ENCODE data around the gene SPTBN5.
"Not testable (repeated sequence)": the region's sequence is repeated elsewhere in the genome, so short reads cannot be mapped to it uniquely, and the experiment has no call there.

The SPTBN5 gene

GRCh38 chr15:41839781-41840491 lies 53.9 kb downstream of the SPTBN5 start:
- intact Hi-C loops (cut with micrococcal nuclease) = no loop called here
- Mint-ChIP-seq H3K4me1 (ENCODE audit: low read depth) (no peaks in the 10 kb centered on the region), H3K4me3 (no peak overlapping the region), H3K9me3 (no peaks in the 10 kb centered on the region), H3K27me3 (no peaks in the 10 kb centered on the region), H3K27ac (no peak overlapping the region), H3K36me3 (ENCODE audit: low read depth) (peaks cover 85% of the 10 kb centered on the region)

DNA sequence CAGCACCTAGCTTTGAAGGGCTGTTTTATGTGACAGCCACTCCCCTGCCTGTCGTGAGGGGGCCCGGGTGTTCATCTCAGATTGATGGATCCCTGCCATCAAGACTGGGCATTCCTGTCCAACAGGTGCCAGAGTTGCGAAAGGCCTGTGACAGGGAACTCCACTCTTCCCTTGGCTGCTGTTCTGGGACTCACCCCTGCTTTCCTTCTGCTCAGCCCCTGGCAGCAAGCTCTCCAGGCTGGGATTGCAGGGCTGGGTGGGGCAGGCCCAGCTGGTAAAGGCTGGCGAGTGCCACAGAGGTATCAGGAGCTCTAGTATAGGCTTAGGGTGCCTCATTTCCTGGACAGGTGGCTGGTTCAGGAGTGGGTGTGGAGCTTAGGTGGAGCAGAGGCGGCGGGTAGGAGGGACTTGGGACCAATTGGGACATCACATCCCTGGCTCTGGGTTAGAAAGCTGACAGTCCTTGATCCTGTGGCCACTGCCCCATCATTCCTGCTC lies 55.4 kb downstream of the SPTBN5 start, which contains the start of gene PLA2G4B:
TSS of gene PLA2G4B (plus strand) at position 448 of the 498 bp plus-strand sequence. CDS start 67 bp downstream, outside the sequence.
- Mint-ChIP-seq H3K36me3 (ENCODE audit: low read depth) (peaks cover 78% of the 10 kb centered on the region), H3K27me3 (no peaks in the 10 kb centered on the region), H3K4me1 (ENCODE audit: low read depth) (no peaks in the 10 kb centered on the region), H3K27ac (no peak within 1 kb of the TSS), H3K4me3 (no peak within 1 kb of the TSS), H3K9me3 (no peaks in the 10 kb centered on the region)
- intact Hi-C loops (cut with micrococcal nuclease) = no loop called here

DNA sequence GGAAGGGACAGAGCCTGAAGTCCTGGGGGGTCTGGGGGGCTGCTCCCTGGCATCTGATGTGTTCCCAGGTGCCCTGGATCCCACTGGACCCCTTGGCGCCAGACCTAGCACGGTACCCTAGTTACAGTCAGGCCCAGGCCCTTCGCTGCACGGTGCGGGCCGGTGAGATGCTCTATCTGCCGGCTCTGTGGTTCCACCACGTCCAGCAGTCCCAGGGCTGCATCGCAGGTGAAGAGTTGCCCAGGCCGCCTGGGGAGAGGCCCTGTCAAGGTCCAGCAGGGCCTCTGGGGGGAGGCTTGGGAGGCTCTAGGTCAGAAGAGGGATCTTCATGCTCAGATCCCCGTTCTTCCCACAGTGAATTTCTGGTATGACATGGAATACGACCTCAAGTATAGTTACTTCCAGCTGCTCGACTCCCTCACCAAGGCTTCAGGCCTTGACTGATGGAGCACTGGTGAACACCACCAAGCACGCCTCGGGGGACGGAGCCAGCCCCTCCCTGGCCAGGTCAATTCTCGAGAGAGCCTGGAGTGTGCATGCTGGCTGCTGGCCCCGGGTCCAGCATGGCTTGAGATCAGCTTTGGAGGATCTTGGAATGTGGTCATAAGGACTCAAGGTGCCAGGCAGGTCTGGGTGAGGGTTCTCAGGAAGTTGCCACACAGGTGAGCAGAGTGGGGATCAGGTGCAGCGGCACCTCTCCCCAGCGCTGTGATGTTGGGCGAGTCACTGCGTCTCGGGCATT lies 57.0 kb downstream of the SPTBN5 start:
- intact Hi-C loops (cut with micrococcal nuclease) = no loop called here
- Mint-ChIP-seq H3K9me3 (no peaks in the 10 kb centered on the region), H3K27ac (no peak overlapping the region), H3K4me1 (ENCODE audit: low read depth) (no peaks in the 10 kb centered on the region), H3K36me3 (ENCODE audit: low read depth) (peaks cover 74% of the 10 kb centered on the region), H3K27me3 (no peaks in the 10 kb centered on the region), H3K4me3 (no peak overlapping the region)

DNA sequence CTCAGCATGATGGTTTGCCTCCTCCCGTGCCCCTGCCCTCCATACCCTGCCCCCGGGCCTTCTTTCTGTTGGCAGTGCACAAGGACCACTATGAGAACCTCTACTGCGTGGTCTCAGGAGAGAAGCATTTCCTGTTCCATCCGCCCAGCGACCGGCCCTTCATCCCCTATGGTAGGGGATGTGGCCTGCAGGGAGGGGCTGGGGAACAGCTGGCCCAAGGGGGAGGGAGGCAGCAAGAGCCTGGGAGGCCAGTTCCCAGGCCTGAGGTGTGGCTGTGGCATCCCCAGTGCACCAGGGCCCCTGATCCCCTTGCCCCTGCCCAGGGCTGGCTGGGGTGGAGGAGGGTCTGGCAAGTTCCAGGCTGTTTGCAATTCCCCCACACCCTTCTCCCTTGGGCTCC lies 57.8 kb downstream of the SPTBN5 start:
- no peak overlapping the region for H3K27ac Mint-ChIP-seq
- H3K27me3 Mint-ChIP-seq = no peaks in the 10 kb centered on the region
- H3K4me3 Mint-ChIP-seq = no peak overlapping the region
- no peaks in the 10 kb centered on the region for H3K4me1 Mint-ChIP-seq (ENCODE audit: low read depth)
- intact Hi-C loops (cut with micrococcal nuclease) = no loop called here
- peaks cover 74% of the 10 kb centered on the region for H3K36me3 Mint-ChIP-seq (ENCODE audit: low read depth)
- no peaks in the 10 kb centered on the region for H3K9me3 Mint-ChIP-seq

DNA sequence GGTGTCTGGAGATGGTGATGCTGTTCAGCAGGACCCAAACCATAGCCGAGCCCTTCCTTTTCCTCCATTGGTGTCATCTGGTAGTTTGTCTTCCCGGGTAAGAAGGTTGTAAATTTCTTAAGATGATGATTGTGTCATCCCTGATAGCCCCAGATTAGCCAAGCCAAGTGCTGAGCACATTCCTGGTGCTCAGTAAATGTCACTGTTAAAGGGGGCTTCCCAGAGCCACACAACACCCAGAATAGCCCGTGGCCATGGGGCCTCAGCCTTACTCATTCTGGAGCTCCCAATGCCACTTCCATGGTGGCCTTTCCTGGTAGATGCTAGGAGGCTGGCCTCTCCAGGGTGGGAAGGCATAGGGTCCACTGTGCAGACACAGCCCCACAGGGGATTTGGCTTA lies 59.8 kb downstream of the SPTBN5 start:
- no peaks in the 10 kb centered on the region for H3K27me3 Mint-ChIP-seq
- no peak overlapping the region for H3K27ac Mint-ChIP-seq
- H3K4me1 Mint-ChIP-seq (ENCODE audit: low read depth) = peaks cover under 1% of the 10 kb centered on the region
- H3K4me3 Mint-ChIP-seq = no peak overlapping the region
- H3K9me3 Mint-ChIP-seq = no peaks in the 10 kb centered on the region
- intact Hi-C loops (cut with micrococcal nuclease) = no loop called here
- peaks cover 77% of the 10 kb centered on the region for H3K36me3 Mint-ChIP-seq (ENCODE audit: low read depth)

- H3K9me3 Mint-ChIP-seq = no peaks in the 10 kb centered on the region
- H3K27ac Mint-ChIP-seq = no peak overlapping the region
- peaks cover 10% of the 10 kb centered on the region for H3K4me1 Mint-ChIP-seq (ENCODE audit: low read depth)
- peaks cover 78% of the 10 kb centered on the region for H3K36me3 Mint-ChIP-seq (ENCODE audit: low read depth)
- intact Hi-C loops (cut with micrococcal nuclease) = no loop called here
- H3K4me3 Mint-ChIP-seq = no peak overlapping the region
- no peaks in the 10 kb centered on the region for H3K27me3 Mint-ChIP-seq
These were observed 61.0 kb downstream of the SPTBN5 start for GRCh38 chr15:41832875-41833274.

GRCh38 chr15:41832208-41832607 lies 61.6 kb downstream of the SPTBN5 start:
- Mint-ChIP-seq H3K4me3 (no peak overlapping the region), H3K4me1 (ENCODE audit: low read depth) (peaks cover 15% of the 10 kb centered on the region), H3K9me3 (no peaks in the 10 kb centered on the region), H3K36me3 (ENCODE audit: low read depth) (peaks cover 75% of the 10 kb centered on the region), H3K27me3 (peaks cover 5% of the 10 kb centered on the region), H3K27ac (no peak overlapping the region)
- intact Hi-C loops (cut with micrococcal nuclease) = no loop called here

DNA sequence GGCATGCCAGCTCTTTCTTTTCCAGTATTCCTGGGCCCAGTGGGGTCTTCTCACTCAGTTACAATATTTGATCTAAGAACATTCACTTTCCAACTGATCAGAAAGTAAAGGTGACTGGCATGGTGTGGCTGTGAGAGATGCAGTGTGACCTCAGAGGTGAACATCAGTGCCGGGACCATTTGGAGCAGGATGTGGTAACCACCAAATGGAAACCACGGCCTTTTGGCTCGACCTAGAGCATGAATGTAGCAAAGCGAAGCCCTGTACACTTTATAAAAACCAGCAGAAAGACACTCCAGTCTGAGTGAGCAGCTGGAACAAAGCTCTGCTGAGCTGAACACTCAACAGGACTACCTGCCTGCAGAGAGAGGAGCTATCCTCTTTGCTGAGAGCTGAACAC lies 62.6 kb downstream of the SPTBN5 start:
- Mint-ChIP-seq H3K36me3 (ENCODE audit: low read depth) (peaks cover 71% of the 10 kb centered on the region), H3K4me1 (ENCODE audit: low read depth) (peaks cover 15% of the 10 kb centered on the region), H3K27me3 (peaks cover 14% of the 10 kb centered on the region)
- H3K9me3 Mint-ChIP-seq; H3K27ac Mint-ChIP-seq; intact Hi-C loops (cut with micrococcal nuclease); H3K4me3 Mint-ChIP-seq: not testable (repeated sequence)

DNA sequence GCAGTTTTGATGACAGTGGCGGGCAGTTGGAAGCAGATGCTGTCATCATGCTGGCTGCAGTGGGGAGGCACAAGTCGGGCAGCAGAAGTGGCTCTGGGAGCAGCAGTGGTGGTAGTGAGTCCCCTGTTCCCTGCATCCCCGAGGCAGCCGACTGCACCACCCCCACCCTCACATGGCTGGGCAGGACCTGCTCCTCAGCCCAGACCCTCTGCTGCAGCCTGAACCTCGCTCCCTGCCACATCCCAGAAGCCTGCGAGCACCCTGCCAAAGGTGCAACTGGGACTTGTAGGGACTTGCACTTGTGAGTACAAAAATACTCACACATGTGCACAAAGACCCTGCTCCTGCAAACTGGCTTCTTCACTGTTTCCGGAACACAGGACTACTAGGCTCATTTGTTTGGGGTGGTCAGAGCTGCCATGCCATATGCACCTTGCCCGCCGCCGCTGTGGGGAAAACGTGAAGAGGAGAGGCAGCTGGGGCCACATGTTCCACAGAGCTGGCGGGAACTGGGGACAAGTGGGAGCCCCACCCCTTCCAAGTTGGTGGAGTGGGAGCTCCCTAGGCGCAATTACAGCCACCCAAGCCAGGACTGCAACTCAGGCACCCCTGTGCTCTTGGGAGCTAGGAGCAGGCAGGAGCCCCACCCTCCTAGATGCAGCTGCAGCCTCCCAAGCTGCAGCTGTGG lies 63.8 kb downstream of the SPTBN5 start:
- H3K4me3 Mint-ChIP-seq = no peak overlapping the region

DNA sequence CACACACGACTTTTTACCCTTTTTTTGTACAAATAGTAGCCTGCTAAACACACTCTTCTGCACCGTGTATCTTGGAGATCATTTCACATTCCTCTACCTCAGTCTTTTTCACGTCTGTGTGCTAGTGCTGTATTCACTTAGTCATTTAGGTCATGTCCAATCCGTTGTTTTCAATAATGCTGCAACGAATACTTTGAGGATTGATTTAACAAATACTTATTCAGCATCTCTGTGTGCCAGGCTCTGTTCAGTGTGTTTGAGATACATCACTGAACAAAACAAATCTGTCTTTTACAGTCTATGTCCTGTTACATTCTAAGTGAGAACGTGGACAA lies 65.1 kb downstream of the SPTBN5 start:
- Mint-ChIP-seq H3K4me1 (ENCODE audit: low read depth) (peaks cover 15% of the 10 kb centered on the region), H3K36me3 (ENCODE audit: low read depth) (peaks cover 74% of the 10 kb centered on the region), H3K4me3 (peak overlapping the region; percentile 82), H3K27me3 (peaks cover 14% of the 10 kb centered on the region), H3K27ac (peak overlapping the region; percentile 87), H3K9me3 (no peaks in the 10 kb centered on the region)
- intact Hi-C loops (cut with micrococcal nuclease) = loop anchor here (2.0 kb wide), 1 partner anchor 76 kb away; no protein-coding TSS in a partner anchor

More for the DNA sequence above, 63.8 kb downstream of the SPTBN5 start:
- Mint-ChIP-seq H3K9me3 (no peaks in the 10 kb centered on the region), H3K27me3 (peaks cover 14% of the 10 kb centered on the region), H3K36me3 (ENCODE audit: low read depth) (peaks cover 71% of the 10 kb centered on the region), H3K4me1 (ENCODE audit: low read depth) (peaks cover 15% of the 10 kb centered on the region), H3K27ac (no peak overlapping the region)
- intact Hi-C loops (cut with micrococcal nuclease) = loop anchor here (2.0 kb wide), 1 partner anchor 75 kb away; no protein-coding TSS in a partner anchor

DNA sequence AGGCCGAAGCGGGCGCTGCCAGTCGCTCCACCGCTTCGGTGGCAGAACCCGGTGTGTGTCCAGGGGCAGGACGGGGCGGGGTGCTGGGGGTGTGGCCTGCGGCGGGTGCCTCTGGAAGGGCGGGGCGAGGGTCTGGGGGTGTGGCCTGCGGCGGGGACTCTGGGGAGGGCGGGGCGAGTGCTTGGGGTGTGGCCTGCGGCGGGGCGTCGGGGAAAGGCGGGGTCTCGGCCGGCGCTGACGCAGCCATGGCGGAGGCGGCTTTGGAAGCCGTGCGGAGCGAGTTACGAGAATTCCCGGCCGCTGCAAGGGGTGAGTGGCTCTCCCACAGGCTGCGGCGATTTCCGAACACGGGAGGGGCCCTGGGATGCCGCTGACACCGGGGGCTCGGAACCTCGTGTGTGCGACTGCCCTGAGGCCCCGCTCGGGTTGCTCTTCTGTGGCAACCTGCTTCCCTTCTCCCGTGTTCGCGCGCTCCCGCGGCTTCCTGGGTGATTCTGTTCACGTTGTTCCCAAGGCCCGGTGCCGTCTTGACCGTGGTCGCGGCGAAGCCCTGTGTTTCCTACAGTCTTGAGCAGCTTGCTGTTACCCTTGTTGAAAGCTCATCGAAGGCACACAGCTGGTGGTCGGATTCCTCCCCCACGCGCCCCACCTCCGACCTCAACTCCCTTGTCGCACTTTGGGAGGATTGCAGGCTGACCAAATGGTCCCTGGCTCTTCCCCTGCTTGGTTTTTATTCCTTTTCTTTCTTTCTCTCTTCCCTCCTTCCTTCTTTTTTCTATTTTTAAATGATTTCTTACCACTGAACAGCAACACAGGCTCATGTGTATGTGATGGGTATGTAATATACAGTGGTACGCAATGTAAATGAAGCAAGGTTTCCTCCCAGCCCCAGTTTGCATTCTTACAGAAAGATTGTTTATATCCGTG lies 65.7 kb downstream of the SPTBN5 start, which contains the start of gene JMJD7:
TSS of gene JMJD7 (plus strand) at position 213 of the 927 bp plus-strand sequence. CDS start at position 246, 33 bp downstream.
- Mint-ChIP-seq H3K27me3 (peaks cover 14% of the 10 kb centered on the region), H3K36me3 (ENCODE audit: low read depth) (peaks cover 80% of the 10 kb centered on the region), H3K4me1 (ENCODE audit: low read depth) (peaks cover 15% of the 10 kb centered on the region), H3K27ac (peak within 1 kb of the TSS; percentile 87), H3K9me3 (no peaks in the 10 kb centered on the region), H3K4me3 (peak within 1 kb of the TSS; percentile 82)
- intact Hi-C loops (cut with micrococcal nuclease) = loop anchor here (1.0 to 2.0 kb wide), 2 partner anchors 54 to 77 kb away; partner anchors contain the start of gene MAPKBP1

DNA sequence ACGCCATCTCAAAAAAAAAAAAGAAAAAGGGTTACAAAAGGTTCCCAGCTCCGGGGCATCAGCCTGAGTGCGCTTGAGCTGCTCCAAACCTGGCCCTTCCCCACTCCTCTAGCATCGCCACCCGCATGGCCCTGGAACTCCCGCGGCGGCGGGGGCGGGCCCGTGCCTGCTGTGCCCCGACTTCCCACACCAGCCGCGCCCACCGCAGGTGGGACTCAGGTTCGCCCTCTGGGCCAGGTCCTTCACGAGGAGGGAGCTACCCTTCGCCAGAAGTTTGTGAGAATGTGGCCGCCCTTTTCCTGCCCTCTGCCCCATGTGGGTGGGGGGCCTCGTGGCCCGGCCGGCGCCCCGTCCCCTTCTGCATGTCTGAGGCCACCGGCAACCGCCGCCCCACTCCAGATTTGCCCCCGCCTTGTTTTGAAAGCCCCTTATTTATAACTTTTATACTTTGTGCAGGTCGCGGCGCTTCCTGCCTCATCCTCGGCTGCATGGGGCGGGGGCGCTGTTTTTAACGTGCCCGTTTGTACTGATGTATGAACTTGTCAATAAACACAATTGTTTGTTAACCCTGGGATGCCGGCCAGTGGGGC lies 66.5 kb downstream of the SPTBN5 start:
- Mint-ChIP-seq H3K27me3 (peaks cover 14% of the 10 kb centered on the region), H3K4me1 (ENCODE audit: low read depth) (peaks cover 15% of the 10 kb centered on the region), H3K36me3 (ENCODE audit: low read depth) (peaks cover 82% of the 10 kb centered on the region), H3K4me3 (peak overlapping the region; percentile 82), H3K9me3 (no peaks in the 10 kb centered on the region), H3K27ac (peak overlapping the region; percentile 87)
- intact Hi-C loops (cut with micrococcal nuclease) = loop anchor here (1.0 kb wide), 1 partner anchor 53 kb away; the partner anchor contains the start of gene MAPKBP1
